Parathyroid adenoma (tissue), 2 donors: ENCODE results near the gene KLHL1.

Experiments
- H2AFZ ChIP-seq: fragments of 300-600 bp; sonication (generic); one replicate; pipeline ENCODE4 v1.7.0; 2017; ENCODE audit warnings: antibody characterized with exemption, mild to moderate bottlenecking
- H3K27ac ChIP-seq: fragments of 300-600 bp; sonication (generic); one replicate; pipeline ENCODE4 v1.7.0; 2017
- H3K27me3 ChIP-seq: fragments of 300-600 bp; sonication (generic); one replicate; pipeline ENCODE4 v1.7.0; 2017; ENCODE audit warnings: low read length; ENCODE audit not compliant: control insufficient read depth, insufficient read depth
- H3K36me3 ChIP-seq: fragments of 300-600 bp; sonication (generic); one replicate; pipeline ENCODE4 v1.7.0; 2017; ENCODE audit warnings: low read length; ENCODE audit not compliant: control insufficient read depth, insufficient read depth
- H3K4me1 ChIP-seq: fragments of 300-600 bp; sonication (generic); one replicate; pipeline ENCODE4 v1.7.0; 2017; ENCODE audit warnings: control low read depth
- H3K4me2 ChIP-seq: fragments of 300-600 bp; sonication (generic); one replicate; pipeline ENCODE4 v1.7.0; 2017; ENCODE audit warnings: low read length
- H3K4me3 ChIP-seq: fragments of 300-600 bp; sonication (generic); one replicate; pipeline ENCODE4 v1.7.0; 2017; ENCODE audit warnings: low read depth, low read length
- H3K79me2 ChIP-seq: fragments of 300-600 bp; sonication (generic); one replicate; pipeline ENCODE4 v1.7.0; 2017; ENCODE audit warnings: control low read depth
- H3K9ac ChIP-seq: fragments of 300-600 bp; sonication (generic); one replicate; pipeline ENCODE4 v1.7.0; 2017; ENCODE audit warnings: mild to moderate bottlenecking
- H3K9me3 ChIP-seq: fragments of 300-600 bp; sonication (generic); one replicate; pipeline ENCODE4 v1.7.0; 2017; ENCODE audit warnings: low read length; ENCODE audit not compliant: control insufficient read depth
- CTCF ChIP-seq: fragments of 300-600 bp; sonication (generic); IDR thresholded peaks from one replicate; pipeline ENCODE4 v1.7.0; 2017; ENCODE audit warnings: antibody characterized with exemption, mild to moderate bottlenecking
- donor health status: primary hyperparathyroidism.

Gene KLHL1

DNA sequence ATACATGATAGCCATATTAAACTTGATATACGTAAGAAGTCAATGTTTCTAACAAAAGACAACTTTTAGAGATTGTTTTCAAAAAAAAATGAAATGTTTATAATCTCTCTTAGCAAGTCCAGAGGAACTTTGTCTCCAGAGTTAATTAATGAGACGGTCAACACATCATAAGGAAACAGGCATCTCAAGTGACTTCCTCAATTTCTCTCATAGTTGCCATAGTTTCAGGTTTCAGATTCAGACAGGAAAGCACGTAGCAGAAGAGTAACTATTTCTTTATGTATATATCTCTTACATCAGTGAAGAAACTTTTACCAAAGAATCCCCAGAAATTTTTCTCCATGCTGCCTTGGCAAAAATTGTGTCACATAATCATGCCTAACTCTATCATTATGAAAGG is 160.2 kb downstream of the KLHL1 start:
- Histone ChIP-seq H2AFZ (no peak overlapping the region), H3K9ac (no peak overlapping the region), H3K36me3 (no peaks in the 10 kb centered on the region), H3K4me1 (no peaks in the 10 kb centered on the region), H3K4me3 (no peak overlapping the region), H3K79me2 (no peaks in the 10 kb centered on the region), H3K27ac (no peak overlapping the region), H3K4me2 (no peak overlapping the region), H3K27me3 (no peaks in the 10 kb centered on the region), H3K9me3 (no peaks in the 10 kb centered on the region)
- no peak for TF ChIP-seq CTCF

DNA sequence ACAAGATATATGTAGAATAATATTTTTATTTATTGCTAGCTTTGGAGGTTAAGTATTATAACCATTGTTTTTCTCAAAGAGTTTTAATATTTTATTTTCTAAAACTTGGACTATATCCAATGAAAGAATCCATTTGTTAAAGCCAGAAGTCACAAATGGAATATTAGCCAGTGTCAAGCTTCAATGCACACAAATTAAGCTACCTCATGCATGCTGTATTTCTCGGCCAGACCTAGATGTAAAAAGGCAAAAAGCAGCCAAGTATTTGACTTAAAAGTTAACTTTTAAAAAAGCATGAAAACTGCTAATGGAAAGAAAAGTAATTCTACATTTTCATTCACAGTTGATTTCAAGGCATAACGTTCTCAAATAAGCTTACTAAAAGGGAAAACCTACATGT is 160.7 kb downstream of the KLHL1 start:
- H3K9ac ChIP-seq = no peak overlapping the region
- H3K4me2 ChIP-seq = no peak overlapping the region
- H3K4me1 ChIP-seq = no peaks in the 10 kb centered on the region
- H3K36me3 ChIP-seq = no peaks in the 10 kb centered on the region
- no peak for TF ChIP-seq CTCF
- H3K27me3 ChIP-seq = no peaks in the 10 kb centered on the region
- H3K9me3 ChIP-seq = no peaks in the 10 kb centered on the region
- no peak overlapping the region for H3K27ac ChIP-seq
- H3K79me2 ChIP-seq = no peaks in the 10 kb centered on the region
- H3K4me3 ChIP-seq = no peak overlapping the region
- H2AFZ ChIP-seq = no peak overlapping the region

GRCh38 chr13:69946511-69946910 is 161.7 kb downstream of the KLHL1 start:
- Histone ChIP-seq H3K4me2 (no peak overlapping the region), H2AFZ (no peak overlapping the region), H3K79me2 (no peaks in the 10 kb centered on the region), H3K4me1 (no peaks in the 10 kb centered on the region), H3K27me3 (no peaks in the 10 kb centered on the region), H3K27ac (no peak overlapping the region), H3K9ac (no peak overlapping the region), H3K9me3 (no peaks in the 10 kb centered on the region), H3K36me3 (no peaks in the 10 kb centered on the region), H3K4me3 (no peak overlapping the region)
- TF ChIP-seq CTCF = no peak

DNA sequence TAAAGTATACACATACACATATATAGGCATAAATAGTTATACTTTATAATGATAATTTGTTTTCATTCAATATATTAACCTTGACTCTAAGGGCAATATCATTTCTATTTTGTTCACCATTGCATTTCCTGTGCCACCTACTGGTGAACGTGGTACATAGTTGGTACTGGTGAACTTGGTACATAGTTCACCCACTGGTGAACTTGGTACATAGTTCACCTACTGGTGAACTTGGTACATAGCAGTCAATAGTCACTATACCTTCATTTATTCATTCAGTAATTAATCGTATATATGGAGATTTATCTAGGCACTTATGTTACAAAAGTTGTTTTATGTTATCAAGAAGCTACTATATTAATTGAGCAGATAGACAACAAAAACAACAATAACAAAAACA is 173.2 kb downstream of the KLHL1 start:
- Histone ChIP-seq H3K27me3 (no peaks in the 10 kb centered on the region), H3K27ac (no peak overlapping the region), H3K4me1 (no peaks in the 10 kb centered on the region), H2AFZ (no peak overlapping the region), H3K36me3 (no peaks in the 10 kb centered on the region), H3K9me3 (no peaks in the 10 kb centered on the region), H3K4me2 (no peak overlapping the region), H3K79me2 (no peaks in the 10 kb centered on the region), H3K4me3 (no peak overlapping the region), H3K9ac (no peak overlapping the region)
- TF ChIP-seq CTCF = no peak

GRCh38 chr13:69928262-69928661 is 180.0 kb downstream of the KLHL1 start:
- H3K4me1 ChIP-seq = no peaks in the 10 kb centered on the region
- no peak overlapping the region for H2AFZ ChIP-seq
- H3K4me2 ChIP-seq = no peak overlapping the region
- no peak for TF ChIP-seq CTCF
- no peaks in the 10 kb centered on the region for H3K9me3 ChIP-seq
- no peaks in the 10 kb centered on the region for H3K36me3 ChIP-seq
- H3K27me3 ChIP-seq = no peaks in the 10 kb centered on the region
- H3K27ac ChIP-seq = no peak overlapping the region
- H3K9ac ChIP-seq = no peak overlapping the region
- no peak overlapping the region for H3K4me3 ChIP-seq
- no peaks in the 10 kb centered on the region for H3K79me2 ChIP-seq
